Transverse colon (tissue), 4 donors: Measurements from ENCODE around the gene XPC. TPM values are rescaled to one million over a fixed set of nuclear protein-coding genes. Genes with fewer than 3 reads are reported as not detected.
A peak's percentile ranks its signal among the peaks of the same experiment; 100 is the strongest.

Source experiments
- DNase-seq: peaks from one replicate; pipeline ENCODE4 v3.0.0-alpha.2; 2019
- H3K27ac ChIP-seq, 4 donors: fragments of 200-600 bp; sonication (generic); 2 replicates each; pipeline ENCODE4 v1.5.1; 2016 to 2018; ENCODE audit warnings: inconsistent platforms in 4 of 4
- H3K27me3 ChIP-seq: fragments of 200-600 bp; sonication (generic); 2 replicates; pipeline ENCODE4 v1.5.1; 2017; ENCODE audit warnings: inconsistent platforms
- H3K36me3 ChIP-seq, 4 donors: fragments of 200-600 bp; sonication (generic); 2 replicates each; pipeline ENCODE4 v1.5.1; 2017 to 2019; ENCODE audit warnings: inconsistent platforms in 4 of 4
- H3K4me1 ChIP-seq, 4 donors: fragments of 200-600 bp; sonication (generic); 2 replicates each; pipeline ENCODE4 v1.5.1; 2017 to 2020; ENCODE audit warnings: inconsistent platforms in 4 of 4
- H3K4me3 ChIP-seq, 4 donors: fragments of 200-600 bp; sonication (generic); 1 replicate in 1 of 4; 2 replicates in 3 of 4; pipeline versions ENCODE4 v1.5.1 to v1.6.1; 2017 to 2019; ENCODE audit warnings: inconsistent platforms in 4 of 4
- H3K9me3 ChIP-seq, 2 donors: fragments of 200-600 bp; sonication (generic); 2 replicates each; pipeline ENCODE4 v1.5.1; 2017 to 2019; ENCODE audit warnings: inconsistent platforms in 2 of 2
- CTCF ChIP-seq, 5 experiments: fragments of 200-600 bp in 3 of 5; fragments of 450-650 bp in 2 of 5; sonication (generic) in 3 of 5; IDR thresholded peaks; 1 replicate in 2 of 5; 2 replicates in 3 of 5; pipeline ENCODE4 v1.5.1; 2016 to 2017; ENCODE audit warnings: antibody characterized with exemption in 5 of 5, inconsistent platforms in 3 of 5, mild to moderate bottlenecking in 2 of 5, moderate library complexity in 1 of 5
- EP300 ChIP-seq: sonication (generic); formaldehyde crosslinking; IDR thresholded peaks from one replicate; pipeline ENCODE4 v1.6.1; 2017; ENCODE audit warnings: antibody characterized with exemption, low read depth
- POLR2A ChIP-seq: fragments of 450-650 bp; IDR thresholded peaks from one replicate; pipeline ENCODE4 v1.6.1; 2016; ENCODE audit warnings: antibody characterized with exemption, mild to moderate bottlenecking, moderate library complexity
- POLR2AphosphoS5 ChIP-seq, 3 donors: sonication (generic); formaldehyde crosslinking; IDR thresholded peaks; one replicate each; pipeline ENCODE4 v1.6.1; 2016; ENCODE audit warnings: antibody characterized with exemption in 3 of 3
- WGBS, 2 donors: methylation state at CpG; one replicate each; pipeline ENCODE4 v1.1.5; 2018; ENCODE audit warnings: low coverage in 1 of 2; 5-methylcytosine and 5-hydroxymethylcytosine counted together
- in situ Hi-C, 4 donors: fragments of 200-750 bp; cut with MboI; loops; one replicate each; pipeline versions ENCODE4 v1.15.0 to v1.15.1; 2017; ENCODE audit warnings: low sequenced_read_pairs in 3 of 4, low pct_ligation_motif_present in 1 of 4, low pct_unique_long_range_greater_than_20kb in 1 of 4
- intact Hi-C: fragments of 100-400 bp; cut with DNase I; formaldehyde crosslinking; loops from one replicate; pipeline ENCODE4 v1.15.1; 2023; ENCODE audit warnings: low total_unique reads
- total RNA-seq, 4 donors: library from RNA; depleted of rRNA; stranded (reverse); fragments of >200 nt; gene quantifications; one replicate each; pipeline ENCODE4 v1.1.0, GENCODE V29; 2016

The XPC gene
- total RNA-seq, 4 donors from 2014 or later, result 30.7 to 287 (median 46.6) TPM

- DNase-seq, result no peak
- no peak overlapping the region for H3K4me3 ChIP-seq
- intact Hi-C loops (no loop called here), in situ Hi-C loops (loop anchor here in 1 of 4 donors (25.0 kb wide), 1 partner anchor 267 kb away; the partner anchor contains the start of gene WNT7A)
- H3K4me1 ChIP-seq, result no peaks in the 10 kb centered on the region
- H3K27ac ChIP-seq, result no peak overlapping the region
- H3K27me3 ChIP-seq, result no peaks in the 10 kb centered on the region
- peaks cover 0 to 40% (median 11%) of the 10 kb centered on the region in 4 donors for H3K36me3 ChIP-seq
- TF ChIP-seq POLR2AphosphoS5 (IDR thresholded peaks at IDR 0.05) (no peak), POLR2A (no peak), CTCF (IDR thresholded peaks at IDR 0.05) (no peak), EP300 (no peak)
- no peaks in the 10 kb centered on the region for H3K9me3 ChIP-seq
- WGBS, 2 donors, result 91 to 95% methylated on average over 4 to 5 of the region's 5 CpGs
Observed at GRCh38 chr3:14154276-14154675, 24.1 kb downstream of the XPC start.

DNA sequence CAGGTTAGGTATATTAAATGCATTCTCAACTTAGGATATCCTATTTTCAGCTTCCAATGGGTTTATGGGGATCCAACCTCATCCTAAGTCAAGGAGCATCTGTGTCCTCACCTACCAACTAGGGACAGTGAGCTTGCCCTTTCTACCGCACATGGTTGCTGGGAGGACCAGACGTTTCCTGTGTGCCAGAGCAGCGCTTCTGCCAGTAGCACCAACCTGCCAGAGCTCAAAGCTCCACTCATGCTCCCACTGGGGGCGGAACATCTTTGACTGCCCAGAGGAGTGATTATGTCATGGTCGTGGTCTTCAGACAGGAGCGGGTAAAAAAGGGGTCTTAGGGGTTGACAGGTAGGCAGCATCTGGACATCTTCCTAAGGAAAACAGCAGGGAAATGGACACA lies 24.7 kb downstream of the XPC start:
- intact Hi-C loops (no loop called here), in situ Hi-C loops (loop anchor here in 1 of 4 donors (25.0 kb wide), 1 partner anchor 266 kb away; the partner anchor contains the start of gene WNT7A)
- no peak for DNase-seq
- Histone ChIP-seq H3K4me3 (no peak overlapping the region), H3K27me3 (no peaks in the 10 kb centered on the region), H3K4me1 (no peaks in the 10 kb centered on the region), H3K27ac (no peak overlapping the region), H3K9me3 (no peaks in the 10 kb centered on the region), H3K36me3 (peaks cover 0 to 34% (median 8%) of the 10 kb centered on the region in 4 donors)
- 94 to 97% methylated on average over 3 to 6 of the region's 6 CpGs for WGBS, 2 donors
- no peak for TF ChIP-seq CTCF (IDR thresholded peaks at IDR 0.05)
- TF ChIP-seq POLR2A, result no peak
- TF ChIP-seq POLR2AphosphoS5 (IDR thresholded peaks at IDR 0.05), result no peak
- TF ChIP-seq EP300, result no peak

DNA sequence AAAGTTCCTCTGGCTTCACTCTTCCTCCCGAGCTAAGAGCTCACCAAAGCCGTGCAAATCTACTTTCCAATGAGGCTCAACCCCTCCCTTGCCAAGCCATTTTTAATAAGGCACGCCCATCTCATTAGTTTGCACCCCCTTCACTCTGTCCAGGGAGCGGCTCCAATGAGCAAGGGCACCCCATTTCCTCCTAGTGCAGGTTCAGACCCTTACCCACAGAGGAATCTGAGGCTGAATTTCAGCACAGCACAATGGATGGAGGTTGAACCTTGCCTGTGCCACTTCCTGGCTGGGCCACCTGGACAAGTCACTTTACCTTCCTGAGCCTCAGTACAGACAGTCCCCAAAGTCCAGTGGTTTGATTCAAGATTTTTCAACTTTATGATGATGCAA lies 25.4 kb downstream of the XPC start:
- no peaks in the 10 kb centered on the region for H3K9me3 ChIP-seq
- H3K36me3 ChIP-seq, result peaks cover 0 to 27% (median 4%) of the 10 kb centered on the region in 4 donors
- in situ Hi-C loops, result loop anchor here in 1 of 4 donors (25.0 kb wide), 1 partner anchor 266 kb away; the partner anchor contains the start of gene WNT7A
- no peak overlapping the region for H3K27ac ChIP-seq
- DNase-seq, result no peak
- WGBS, 2 donors, result 86% methylated on average over 4 of the region's 4 CpGs; no CpG with 5 or more reads in 1 of the 2 donors
- H3K4me3 ChIP-seq, result no peak overlapping the region
- intact Hi-C loops, result no loop called here
- no peaks in the 10 kb centered on the region for H3K27me3 ChIP-seq
- H3K4me1 ChIP-seq, result no peaks in the 10 kb centered on the region
- no peak for TF ChIP-seq EP300
- no peak for TF ChIP-seq POLR2AphosphoS5 (IDR thresholded peaks at IDR 0.05)
- TF ChIP-seq CTCF (IDR thresholded peaks at IDR 0.05), result no peak
- no peak for TF ChIP-seq POLR2A

GRCh38 chr3:14152233-14152962 lies 26.0 kb downstream of the XPC start:
- 83 to 87% methylated on average over 2 to 11 of the region's 11 CpGs for WGBS, 2 donors
- H3K9me3 ChIP-seq, result no peaks in the 10 kb centered on the region
- in situ Hi-C loops, result loop anchor here in 1 of 4 donors (25.0 kb wide), 1 partner anchor 265 kb away; the partner anchor contains the start of gene WNT7A
- no peak for TF ChIP-seq POLR2AphosphoS5 (IDR thresholded peaks at IDR 0.05)
- no peak for TF ChIP-seq POLR2A
- TF ChIP-seq CTCF (IDR thresholded peaks at IDR 0.05), result peak in 1 of 5 experiments; percentile 8
- no peak for TF ChIP-seq EP300
- no peak overlapping the region for H3K27ac ChIP-seq
- H3K27me3 ChIP-seq, result no peaks in the 10 kb centered on the region
- H3K4me3 ChIP-seq, result no peak overlapping the region
- peaks cover 0 to 22% (median 0%) of the 10 kb centered on the region in 4 donors for H3K36me3 ChIP-seq
- DNase-seq, result no peak
- H3K4me1 ChIP-seq, result no peaks in the 10 kb centered on the region
- intact Hi-C loops, result no loop called here
